RCC 7860 (cell line): ENCODE measurements around the gene S100PBP.
A peak's percentile ranks its signal among the peaks of the same experiment; 100 is the strongest.

Experiments used
- DNase-seq: peaks from one replicate; pipeline ENCODE4 v3.0.0-alpha.2; 2015; ENCODE audit warnings: low spot score
- FAIRE-seq: peaks from 2 replicates; lab custom pipeline; 2012; peaks lifted over from hg19 to GRCh38; lab: Jason Lieb, UNC

S100PBP gene

DNA sequence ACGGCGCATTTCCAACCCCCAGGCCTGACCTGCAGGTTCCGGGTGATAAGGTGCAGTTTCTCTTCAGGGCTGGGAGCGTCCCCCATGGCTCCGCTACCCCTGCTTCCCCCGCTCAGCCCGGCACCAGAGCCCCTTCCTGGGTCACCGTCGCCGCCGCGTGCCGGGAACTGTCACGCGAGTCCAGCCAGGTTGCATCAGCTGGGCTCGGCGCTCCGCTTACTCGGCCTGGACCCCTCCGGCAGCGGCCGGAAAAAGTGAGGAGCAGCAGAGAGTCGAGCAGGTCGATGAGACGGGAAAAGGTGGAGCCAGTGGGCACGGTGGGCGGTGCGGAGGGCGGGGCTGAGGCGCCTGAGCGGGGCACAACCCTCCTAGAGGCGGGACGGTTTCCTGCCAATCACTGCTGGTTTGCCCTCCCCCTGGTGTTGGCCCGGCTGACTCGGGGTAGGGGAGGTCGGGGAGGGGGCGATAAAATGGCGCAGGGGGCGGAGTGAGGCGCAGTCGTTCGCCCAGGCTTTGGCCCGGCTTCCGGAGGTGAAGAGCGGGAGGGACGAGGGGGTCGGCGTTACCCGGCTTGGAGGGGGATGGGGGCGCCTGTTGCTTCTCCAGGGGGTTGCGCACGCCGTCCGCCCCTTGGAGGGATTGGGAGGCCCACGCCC, at the start of gene S100PBP, which contains the start of gene YARS1:
Gene S100PBP (plus strand): TSS at position 495 of the 656 bp plus-strand sequence. CDS start 8,447 bp downstream, outside the sequence.
Gene YARS1 (minus strand): TSS at position 200 of the 656 bp plus-strand sequence. CDS start 114 bp downstream, at position 86.
- FAIRE-seq (peak; percentile 72), DNase-seq (peak; percentile 96)

DNA sequence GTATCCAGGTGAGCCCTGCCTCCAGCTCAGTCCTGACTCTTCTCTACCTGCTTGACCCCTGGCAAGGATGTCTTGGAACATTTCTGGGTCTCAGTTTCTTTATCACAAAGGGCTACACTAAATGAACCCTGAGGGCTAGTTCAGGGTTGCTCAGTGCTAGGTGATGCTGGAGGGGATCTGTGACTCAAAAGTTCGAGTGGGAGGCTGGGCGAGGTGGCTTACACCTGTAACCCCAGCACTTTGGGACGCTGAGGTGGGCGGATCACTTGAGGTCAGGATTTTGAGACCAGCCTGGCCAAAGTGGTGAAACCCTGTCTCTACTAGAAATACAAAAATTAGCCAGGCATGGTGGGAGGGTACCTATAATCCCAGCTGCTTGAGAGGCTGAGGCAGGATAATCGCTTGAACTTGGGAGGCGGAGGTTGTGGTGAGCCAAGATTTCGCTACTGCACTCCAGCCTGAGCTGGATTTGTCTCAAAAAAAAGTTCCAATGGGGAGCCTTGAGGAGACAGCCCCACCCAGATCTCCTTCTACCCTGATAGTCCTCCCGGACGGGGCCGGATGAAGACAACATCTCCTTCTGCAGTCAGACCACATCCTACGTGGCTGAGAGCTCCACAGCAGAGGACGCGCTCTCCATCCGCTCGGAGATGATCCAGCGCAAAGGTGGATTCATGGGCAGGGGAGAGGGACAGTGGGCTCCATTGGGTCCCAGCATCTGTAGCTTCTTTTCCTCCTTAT, 49.2 kb upstream of the S100PBP start:
- no peak for FAIRE-seq

DNA sequence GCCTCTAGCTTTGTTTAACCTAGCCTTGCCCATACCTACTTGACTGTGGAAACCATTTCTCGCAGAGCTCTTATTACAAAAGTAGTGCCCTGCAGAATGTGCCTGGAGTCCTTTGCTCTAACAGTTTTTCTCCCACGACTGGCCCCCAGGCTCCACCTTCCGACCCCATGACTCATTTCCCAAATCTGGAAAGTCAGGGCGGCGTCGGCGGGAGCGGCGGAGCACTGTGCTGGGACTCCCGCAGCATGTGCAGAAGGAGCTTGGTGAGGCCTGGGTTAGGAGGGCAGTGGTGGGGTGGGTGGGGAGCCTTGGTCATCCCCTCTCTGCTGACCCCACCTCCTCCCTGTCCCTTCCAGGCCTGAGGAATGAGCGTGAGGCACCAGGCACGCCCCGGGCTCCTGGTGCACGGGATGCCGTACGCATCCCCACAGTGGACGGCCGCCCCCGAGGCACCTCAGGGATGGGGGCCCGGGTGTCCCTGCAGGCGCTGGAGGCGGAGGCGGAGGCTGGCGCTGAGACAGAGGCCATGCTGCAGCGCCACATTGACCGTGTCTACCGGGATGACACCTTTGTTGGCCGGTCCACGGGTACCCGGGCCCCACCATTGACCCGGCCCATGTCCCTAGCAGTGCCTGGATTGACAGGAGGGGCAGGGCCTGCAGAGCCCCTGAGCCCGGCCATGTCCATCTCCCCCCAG, 47.8 kb upstream of the S100PBP start:
- no peak for DNase-seq

More for the DNA sequence above, 49.2 kb upstream of the S100PBP start:
- DNase-seq = no peak

DNA sequence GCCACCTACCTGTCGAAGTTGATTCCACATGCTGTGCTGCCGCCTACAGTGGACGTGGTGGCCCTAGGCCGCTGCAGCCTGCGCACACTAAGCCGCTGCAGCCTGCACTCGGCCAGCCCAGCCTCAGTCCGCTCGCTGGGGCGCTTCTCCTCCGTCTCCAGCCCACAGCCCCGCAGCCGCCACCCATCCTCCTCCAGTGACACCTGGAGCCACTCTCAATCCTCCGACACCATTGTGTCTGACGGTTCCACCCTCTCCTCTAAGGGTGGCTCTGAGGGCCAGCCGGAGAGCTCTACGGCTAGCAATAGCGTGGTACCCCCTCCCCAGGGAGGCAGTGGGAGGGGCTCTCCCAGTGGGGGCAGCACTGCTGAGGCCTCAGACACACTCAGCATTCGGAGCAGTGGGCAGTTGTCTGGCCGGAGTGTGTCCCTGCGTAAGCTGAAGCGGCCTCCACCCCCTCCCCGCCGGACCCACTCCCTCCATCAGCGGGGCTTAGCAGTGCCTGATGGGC, 47.2 kb upstream of the S100PBP start:
- DNase-seq (no peak), FAIRE-seq (no peak)

More for the DNA sequence above, 47.8 kb upstream of the S100PBP start:
- FAIRE-seq = no peak

DNA sequence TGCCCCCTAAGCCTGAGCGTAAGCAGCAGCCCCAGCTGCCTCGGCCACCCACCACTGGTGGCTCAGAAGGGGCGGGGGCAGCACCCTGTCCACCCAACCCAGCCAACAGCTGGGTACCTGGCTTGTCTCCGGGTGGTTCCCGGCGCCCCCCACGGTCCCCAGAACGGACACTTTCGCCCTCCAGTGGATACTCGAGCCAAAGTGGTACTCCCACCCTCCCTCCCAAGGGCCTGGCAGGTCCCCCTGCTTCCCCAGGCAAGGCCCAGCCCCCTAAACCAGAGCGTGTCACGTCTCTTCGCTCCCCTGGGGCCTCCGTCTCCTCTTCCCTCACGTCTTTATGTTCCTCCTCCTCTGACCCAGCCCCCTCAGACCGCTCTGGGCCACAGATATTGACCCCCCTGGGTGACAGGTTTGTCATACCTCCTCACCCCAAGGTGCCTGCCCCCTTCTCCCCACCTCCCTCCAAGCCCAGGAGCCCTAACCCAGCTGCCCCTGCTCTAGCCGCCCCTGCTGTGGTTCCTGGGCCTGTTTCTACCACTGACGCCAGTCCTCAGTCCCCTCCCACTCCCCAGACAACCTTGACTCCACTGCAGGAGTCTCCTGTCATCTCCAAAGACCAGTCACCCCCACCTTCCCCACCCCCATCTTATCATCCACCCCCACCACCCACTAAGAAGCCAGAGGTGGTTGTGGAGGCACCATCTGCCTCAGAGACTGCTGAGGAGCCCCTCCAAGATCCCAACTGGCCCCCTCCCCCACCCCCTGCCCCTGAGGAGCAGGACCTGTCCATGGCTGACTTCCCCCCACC, 46.5 kb upstream of the S100PBP start:
- no peak for FAIRE-seq

DNA sequence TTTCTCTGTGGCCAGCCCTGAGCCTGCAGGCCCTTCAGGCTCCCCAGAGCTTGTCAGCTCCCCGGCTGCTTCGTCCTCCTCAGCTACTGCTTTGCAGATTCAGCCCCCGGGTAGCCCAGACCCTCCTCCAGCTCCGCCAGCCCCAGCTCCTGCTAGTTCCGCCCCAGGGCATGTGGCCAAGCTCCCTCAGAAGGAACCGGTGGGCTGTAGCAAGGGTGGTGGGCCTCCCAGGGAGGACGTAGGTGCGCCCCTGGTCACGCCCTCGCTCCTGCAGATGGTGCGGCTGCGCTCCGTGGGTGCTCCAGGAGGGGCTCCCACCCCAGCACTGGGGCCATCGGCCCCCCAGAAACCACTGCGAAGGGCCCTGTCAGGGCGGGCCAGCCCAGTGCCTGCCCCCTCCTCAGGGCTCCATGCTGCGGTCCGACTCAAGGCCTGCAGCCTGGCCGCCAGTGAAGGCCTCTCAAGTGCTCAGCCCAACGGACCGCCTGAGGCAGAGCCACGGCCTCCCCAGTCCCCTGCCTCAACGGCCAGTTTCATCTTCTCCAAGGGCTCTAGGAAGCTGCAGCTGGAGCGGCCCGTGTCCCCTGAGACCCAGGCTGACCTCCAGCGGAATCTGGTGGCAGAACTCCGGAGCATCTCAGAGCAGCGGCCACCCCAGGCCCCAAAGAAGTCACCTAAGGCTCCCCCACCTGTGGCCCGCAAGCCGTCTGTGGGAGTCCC, 45.7 kb upstream of the S100PBP start:
- DNase-seq (no peak), FAIRE-seq (no peak)

More for the DNA sequence above, 46.5 kb upstream of the S100PBP start:
- DNase-seq = no peak

DNA sequence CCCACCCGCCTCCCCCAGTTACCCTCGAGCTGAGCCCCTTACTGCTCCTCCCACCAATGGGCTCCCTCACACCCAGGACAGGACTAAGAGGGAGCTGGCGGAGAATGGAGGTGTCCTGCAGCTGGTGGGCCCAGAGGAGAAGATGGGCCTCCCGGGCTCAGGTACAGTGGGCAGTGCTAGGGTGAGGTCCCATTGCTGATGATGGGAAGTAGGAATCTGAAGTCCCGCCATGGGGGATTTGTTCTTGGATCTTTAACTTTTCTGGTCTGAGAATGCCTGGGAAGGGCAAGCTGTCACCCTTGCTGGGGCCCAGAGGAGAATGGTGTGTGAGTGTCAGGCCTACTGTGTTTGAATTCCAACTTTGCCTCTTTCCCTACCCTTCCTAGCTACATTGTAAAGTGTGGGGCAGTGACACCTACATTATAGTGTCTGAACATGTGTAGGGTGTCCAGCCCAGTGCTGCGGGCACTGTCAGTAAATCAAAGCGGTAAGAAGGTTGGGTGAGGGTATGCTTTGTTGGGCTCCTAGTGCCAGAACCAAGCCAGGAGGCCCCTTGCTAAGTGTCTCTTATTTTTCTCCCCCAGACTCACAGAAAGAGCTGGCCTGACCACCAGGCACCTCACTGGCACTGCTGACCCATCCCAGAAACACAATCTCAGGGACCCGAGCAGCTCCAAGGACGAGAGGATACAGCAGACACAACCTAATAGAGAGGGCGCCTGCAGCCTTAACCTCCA, 45.0 kb upstream of the S100PBP start:
- no peak for DNase-seq
- FAIRE-seq = no peak

DNA sequence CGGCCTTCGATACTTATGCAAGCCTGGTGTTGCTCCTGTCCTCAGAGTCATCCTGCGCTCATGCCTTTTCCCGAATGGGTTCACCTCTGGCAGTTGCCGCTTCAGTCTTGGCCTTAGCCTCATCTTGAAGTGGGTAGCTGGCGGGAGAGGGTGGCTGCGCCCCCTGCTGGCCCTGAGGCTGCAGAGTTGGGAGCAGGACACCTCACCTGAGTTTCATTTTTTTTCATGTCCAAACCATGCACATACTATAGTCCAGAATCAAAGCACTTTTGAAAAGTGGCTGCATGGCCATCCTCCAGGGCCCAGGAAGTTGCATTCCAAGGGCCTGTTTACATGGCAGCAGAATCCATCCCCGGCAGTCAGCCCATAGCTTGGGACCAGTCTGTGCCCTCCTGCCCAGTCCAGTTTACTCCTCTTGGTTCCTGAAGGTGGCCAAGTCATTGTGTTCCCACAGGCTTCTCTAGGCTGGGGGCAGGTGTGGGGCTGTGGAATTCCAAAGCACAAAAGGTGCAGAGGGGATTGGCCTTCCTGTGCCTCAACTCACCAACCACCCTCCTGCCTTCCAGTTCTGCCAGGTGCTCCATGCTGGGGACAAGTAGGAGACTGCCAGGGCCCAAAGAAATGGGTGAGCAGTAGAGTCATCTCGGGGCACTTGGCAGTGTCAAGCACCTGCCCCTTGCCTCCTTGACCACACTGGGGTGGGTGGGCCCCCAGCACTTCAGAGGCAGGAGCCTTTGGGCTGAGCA, 44.3 kb upstream of the S100PBP start:
- DNase-seq (peak; percentile 62), FAIRE-seq (no peak)

DNA sequence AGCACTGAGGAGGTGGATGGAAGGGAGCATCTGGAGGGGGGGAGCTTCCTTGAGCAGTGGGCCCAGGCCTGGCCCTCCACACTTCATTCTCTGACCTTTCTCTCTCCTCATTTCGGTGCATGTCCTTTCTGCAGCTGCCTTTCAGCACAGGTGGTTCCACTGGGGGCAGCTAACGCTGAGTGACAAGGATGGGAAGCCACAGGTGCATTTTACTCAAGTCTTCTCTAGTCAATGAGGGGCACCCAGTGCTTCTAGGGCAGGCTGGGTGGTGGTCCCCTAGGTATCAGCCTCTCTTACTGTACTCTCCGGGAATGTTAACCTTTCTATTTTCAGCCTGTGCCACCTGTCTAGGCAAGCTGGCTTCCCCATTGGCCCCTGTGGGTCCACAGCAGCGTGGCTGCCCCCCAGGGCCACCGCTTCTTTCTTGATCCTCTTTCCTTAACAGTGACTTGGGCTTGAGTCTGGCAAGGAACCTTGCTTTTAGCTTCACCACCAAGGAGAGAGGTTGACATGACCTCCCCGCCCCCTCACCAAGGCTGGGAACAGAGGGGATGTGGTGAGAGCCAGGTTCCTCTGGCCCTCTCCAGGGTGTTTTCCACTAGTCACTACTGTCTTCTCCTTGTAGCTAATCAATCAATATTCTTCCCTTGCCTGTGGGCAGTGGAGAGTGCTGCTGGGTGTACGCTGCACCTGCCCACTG, 43.5 kb upstream of the S100PBP start:
- FAIRE-seq (no peak), DNase-seq (no peak)

DNA sequence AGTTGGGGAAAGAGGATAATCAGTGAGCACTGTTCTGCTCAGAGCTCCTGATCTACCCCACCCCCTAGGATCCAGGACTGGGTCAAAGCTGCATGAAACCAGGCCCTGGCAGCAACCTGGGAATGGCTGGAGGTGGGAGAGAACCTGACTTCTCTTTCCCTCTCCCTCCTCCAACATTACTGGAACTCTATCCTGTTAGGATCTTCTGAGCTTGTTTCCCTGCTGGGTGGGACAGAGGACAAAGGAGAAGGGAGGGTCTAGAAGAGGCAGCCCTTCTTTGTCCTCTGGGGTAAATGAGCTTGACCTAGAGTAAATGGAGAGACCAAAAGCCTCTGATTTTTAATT, 43.0 kb upstream of the S100PBP start:
- no peak for FAIRE-seq
- DNase-seq = no peak

DNA sequence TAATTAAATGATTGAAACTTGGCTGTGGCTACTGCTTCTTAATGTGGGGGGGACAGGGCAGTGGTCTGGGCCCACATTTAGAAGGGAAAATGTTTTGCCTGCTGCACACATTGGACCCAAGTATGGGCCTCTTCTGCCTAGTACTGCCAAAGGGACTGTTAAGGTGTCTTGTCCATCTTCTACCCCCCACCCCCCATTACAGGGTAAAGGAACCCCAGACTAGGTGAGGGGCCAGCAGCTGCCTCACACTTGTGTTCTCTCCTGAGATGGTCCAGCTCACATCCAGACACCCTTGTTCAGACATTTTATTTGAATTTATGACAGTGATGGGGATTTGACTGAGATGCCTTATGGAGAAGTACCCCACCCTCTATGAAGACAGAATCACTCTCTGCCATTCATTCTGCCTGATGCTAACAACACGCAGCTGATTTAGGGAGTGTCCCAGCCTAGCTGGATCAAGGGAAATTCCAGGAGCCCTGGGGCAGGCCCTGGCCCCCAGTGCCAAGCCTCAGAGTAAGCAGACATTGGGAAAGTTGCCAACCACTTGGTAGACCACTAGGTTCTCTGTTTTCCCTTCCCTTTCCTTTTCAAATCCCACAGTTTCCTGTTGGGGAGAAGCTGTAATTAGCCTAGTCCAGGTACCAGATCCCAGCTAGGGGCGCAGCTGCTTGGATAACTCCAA, 42.4 kb upstream of the S100PBP start:
- FAIRE-seq = peak; percentile 88
- peak; percentile 85 for DNase-seq

DNA sequence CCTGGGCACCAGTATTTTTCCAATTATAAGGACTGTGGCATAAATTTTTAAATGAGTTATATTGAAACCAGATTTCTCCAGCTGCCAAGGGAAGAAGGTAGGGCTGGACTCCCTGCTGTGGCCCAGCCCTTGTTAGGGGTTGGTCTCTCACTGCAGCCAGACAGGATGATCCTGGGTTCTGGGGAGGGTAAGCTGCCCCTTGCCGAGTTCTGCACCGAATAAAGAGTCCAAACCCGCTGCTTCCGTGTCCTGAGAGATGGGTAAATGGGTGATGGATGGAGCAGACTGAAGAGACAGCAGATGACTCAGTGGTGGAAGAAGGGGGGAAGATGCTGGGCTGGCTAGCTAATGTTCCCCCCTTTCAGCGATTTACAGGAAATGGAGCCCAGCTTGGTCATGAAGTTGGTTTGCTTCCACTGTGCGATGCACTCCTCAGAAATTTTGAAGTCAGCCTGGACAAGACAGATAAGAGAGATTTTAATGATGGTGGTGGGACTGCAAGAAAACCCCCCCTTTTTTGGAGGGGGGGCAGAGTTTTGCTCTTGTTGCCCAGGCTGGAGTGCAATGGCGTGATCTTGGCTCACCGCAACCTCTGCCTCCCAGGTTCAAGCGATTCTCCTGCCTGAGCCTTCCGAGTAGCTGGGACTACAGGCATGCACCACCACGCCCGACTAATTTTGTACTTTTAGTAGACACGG, 41.7 kb upstream of the S100PBP start:
- DNase-seq (peak; percentile 60), FAIRE-seq (peak; percentile 21)

DNA sequence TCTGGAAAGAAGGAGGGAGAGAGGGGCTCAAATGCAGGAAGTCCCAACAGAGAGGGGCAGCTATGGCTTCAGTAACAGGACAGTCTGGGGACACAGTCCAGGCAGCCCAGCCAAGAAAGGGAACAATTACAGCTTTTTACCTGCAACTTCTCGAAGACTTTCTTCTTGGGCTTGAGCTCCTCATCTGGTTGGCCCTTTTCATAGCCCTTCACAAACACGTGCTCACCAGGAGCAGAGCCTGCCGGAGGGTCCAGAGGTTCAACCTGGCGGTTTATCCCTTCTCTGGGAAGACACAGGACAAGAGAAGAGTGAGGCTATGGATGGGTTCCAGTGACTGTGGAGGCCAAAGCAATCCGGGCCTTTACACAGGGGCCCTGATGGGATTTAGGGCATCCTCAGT, 38.2 kb upstream of the S100PBP start:
- DNase-seq (no peak), FAIRE-seq (no peak)

DNA sequence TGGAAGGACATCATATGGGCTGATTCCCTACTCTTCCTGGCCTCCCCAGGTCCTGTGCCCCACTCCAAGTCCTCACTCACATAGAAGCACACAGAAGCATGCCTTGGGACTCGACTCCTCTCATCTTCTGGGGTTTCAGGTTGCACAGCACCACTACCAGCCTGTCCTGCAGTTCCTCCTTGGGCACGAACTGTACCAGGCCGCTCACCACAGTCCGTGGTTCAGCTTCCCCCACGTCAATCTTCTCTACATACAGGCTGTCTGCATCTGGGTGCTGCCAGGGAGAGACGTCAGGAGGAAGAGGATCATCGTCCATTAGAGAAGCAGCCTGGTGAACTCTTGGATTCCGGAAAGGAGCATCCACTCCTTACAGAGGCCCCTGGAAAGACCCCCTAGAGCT, 37.4 kb upstream of the S100PBP start:
- no peak for DNase-seq

DNA sequence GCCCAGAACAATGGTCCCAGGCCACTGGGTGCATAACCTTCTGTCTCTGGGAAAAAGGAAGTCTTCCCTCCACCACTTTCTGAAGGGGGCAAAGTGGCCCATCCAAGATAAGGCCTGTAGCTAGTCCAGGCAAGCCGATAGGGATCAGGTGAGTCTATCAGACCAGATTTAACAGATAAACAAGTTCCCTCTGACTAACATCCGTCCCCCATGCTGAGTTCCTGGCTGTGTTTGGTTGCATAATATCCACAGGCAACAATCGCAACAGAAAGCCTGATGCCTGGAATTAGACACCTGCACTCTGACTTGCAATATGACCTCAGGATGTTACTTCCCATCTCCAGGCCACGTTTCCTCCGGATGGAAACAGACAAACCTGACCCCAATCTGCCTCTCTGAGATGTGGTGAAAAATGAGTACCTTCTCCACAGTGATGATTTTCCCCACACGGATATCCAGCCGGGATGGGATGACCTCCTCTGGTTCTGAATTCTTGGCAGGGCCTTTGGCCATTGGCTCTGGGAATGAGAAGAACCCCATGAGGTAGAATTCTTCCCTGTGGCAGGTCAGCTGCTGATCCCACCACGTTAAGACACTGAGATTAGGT, 36.7 kb upstream of the S100PBP start:
- DNase-seq = no peak
- FAIRE-seq = no peak

More for the DNA sequence above, 37.4 kb upstream of the S100PBP start:
- no peak for FAIRE-seq

DNA sequence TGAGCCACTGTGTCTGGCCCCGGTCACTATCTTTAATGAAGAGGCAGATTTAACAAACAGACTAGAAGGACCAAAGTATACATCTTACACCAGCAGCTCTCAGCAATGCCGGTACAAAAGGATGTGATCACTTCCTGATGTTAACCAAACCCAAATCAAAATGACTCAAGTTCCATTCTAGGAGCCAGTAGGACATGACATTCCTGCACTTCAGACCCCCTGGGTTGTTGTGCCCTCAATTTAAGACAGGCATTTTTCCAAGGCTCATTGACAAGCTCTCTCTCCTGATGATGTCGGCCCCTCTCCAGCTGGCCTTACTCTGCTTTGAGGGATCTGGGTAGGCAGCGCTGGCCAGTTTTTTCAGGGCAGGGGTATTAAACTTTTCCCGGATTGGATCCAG, 35.4 kb upstream of the S100PBP start:
- no peak for FAIRE-seq
- DNase-seq = no peak
